Stimulated activated naive CD4-positive, alpha-beta T cell treated with Interleukin-2 at 50 U/mL for 16 hours (primary cell): Measurements from ENCODE around the gene PPP1R3F.
A peak's percentile ranks its signal among the peaks of the same experiment; 100 is the strongest.

Experiments used
- DNase-seq: peaks from one replicate; lab custom pipeline; 2025; lab: John Stamatoyannopoulos, UW

Gene PPP1R3F

GRCh38 chrX:49269767-49270248 lies at the start of gene PPP1R3F:
Gene PPP1R3F, plus strand, starts transcription at chrX:49269793. Its CDS starts 77 bp downstream, at chrX:49269870.
- DNase-seq, result no peak

GRCh38 chrX:49220100-49220499 lies 49.5 kb upstream of the PPP1R3F start:
- DNase-seq, result no peak

GRCh38 chrX:49221868-49222267 lies 47.7 kb upstream of the PPP1R3F start:
- no peak for DNase-seq

- DNase-seq, result no peak
Observed at GRCh38 chrX:49225858-49226257, 43.7 kb upstream of the PPP1R3F start.

GRCh38 chrX:49226946-49227345 lies 42.6 kb upstream of the PPP1R3F start:
- no peak for DNase-seq

- DNase-seq, result no peak
Observed at GRCh38 chrX:49227726-49228125, 41.9 kb upstream of the PPP1R3F start.

- no peak for DNase-seq
Observed at GRCh38 chrX:49228185-49228584, 41.4 kb upstream of the PPP1R3F start.

GRCh38 chrX:49230500-49231232 lies 38.9 kb upstream of the PPP1R3F start:
- DNase-seq, result peak; percentile 52

GRCh38 chrX:49231333-49232000 lies 38.1 kb upstream of the PPP1R3F start:
- DNase-seq, result no peak

- DNase-seq, result no peak
Observed at GRCh38 chrX:49232525-49232924, 37.1 kb upstream of the PPP1R3F start.

- no peak for DNase-seq
Observed at GRCh38 chrX:49233176-49233575, 36.4 kb upstream of the PPP1R3F start, which contains the start of gene CACNA1F. Gene CACNA1F, minus strand, starts transcription at chrX:49233340. Its CDS starts 31 bp downstream, at chrX:49233309.

- DNase-seq, result no peak
Observed at GRCh38 chrX:49233887-49234555, 35.6 kb upstream of the PPP1R3F start.

GRCh38 chrX:49237060-49237459 lies 32.5 kb upstream of the PPP1R3F start:
- DNase-seq, result no peak

- no peak for DNase-seq
Observed at GRCh38 chrX:49238735-49239134, 30.9 kb upstream of the PPP1R3F start.

- no peak for DNase-seq
Observed at GRCh38 chrX:49242545-49243066, 27.0 kb upstream of the PPP1R3F start.

- DNase-seq, result no peak
Observed at GRCh38 chrX:49243166-49243565, 26.4 kb upstream of the PPP1R3F start.

GRCh38 chrX:49244207-49244606 lies 25.4 kb upstream of the PPP1R3F start:
- DNase-seq, result no peak

GRCh38 chrX:49246541-49246940 lies 23.1 kb upstream of the PPP1R3F start:
- DNase-seq, result no peak

- no peak for DNase-seq
Observed at GRCh38 chrX:49247346-49247745, 22.2 kb upstream of the PPP1R3F start.

GRCh38 chrX:49247916-49248811 lies 21.4 kb upstream of the PPP1R3F start:
- no peak for DNase-seq

GRCh38 chrX:49249071-49249470 lies 20.5 kb upstream of the PPP1R3F start:
- DNase-seq, result no peak
